GM06990 (cell line): ENCODE data around the gene CFAP141.

Experiments
- DNase-seq: peaks from one replicate; pipeline ENCODE4 v3.0.0-alpha.2; 2011; ENCODE audit not compliant: insufficient read length; ENCODE audit errors: extremely low read depth
- H3K27me3 ChIP-seq: replicated peaks from 2 replicates; pipeline ENCODE4 v1.6.0; 2011; ENCODE audit warnings: low read length; ENCODE audit not compliant: control insufficient read depth, insufficient read depth
- H3K36me3 ChIP-seq: 2 replicates; pipeline ENCODE4 v1.5.1; 2011; ENCODE audit warnings: low read length; ENCODE audit not compliant: control insufficient read depth, insufficient read depth
- H3K4me3 ChIP-seq: replicated peaks from 2 replicates; pipeline ENCODE4 v1.5.1; 2011; ENCODE audit warnings: low read depth, mild to moderate bottlenecking, control low read depth, low read length
- CTCF ChIP-seq: IDR thresholded peaks from 2 replicates; pipeline ENCODE4 v1.5.1; 2011; ENCODE audit warnings: low read length, control low read depth, mild to moderate bottlenecking, inconsistent platforms; ENCODE audit not compliant: insufficient read depth, poor library complexity, severe bottlenecking

CFAP141 gene

GRCh38 chr1:154182344-154183045 lies 23.6 kb downstream of the CFAP141 start:
- H3K4me3 ChIP-seq: peak overlapping the region; percentile 100
- H3K27me3 ChIP-seq: no peaks in the 10 kb centered on the region
- TF ChIP-seq CTCF: no peak
- peaks cover 4% of the 10 kb centered on the region; the same call in 1 of the 2 replicates for H3K36me3 ChIP-seq
- peak; percentile 81 for DNase-seq

- TF ChIP-seq CTCF: no peak
- Histone ChIP-seq H3K36me3 (peaks cover 5% of the 10 kb centered on the region; the same call in 1 of the 2 replicates), H3K27me3 (no peaks in the 10 kb centered on the region), H3K4me3 (peak overlapping the region; percentile 100)
- no peak for DNase-seq
Measured at GRCh38 chr1:154181944-154182343, 24.2 kb downstream of the CFAP141 start.

- Histone ChIP-seq H3K36me3 (peaks cover 5% of the 10 kb centered on the region; the same call in 1 of the 2 replicates), H3K27me3 (no peaks in the 10 kb centered on the region), H3K4me3 (peak overlapping the region; percentile 50)
- DNase-seq: peak; percentile 53
- TF ChIP-seq CTCF: no peak
Measured at GRCh38 chr1:154179946-154180687, 26.0 kb downstream of the CFAP141 start.

GRCh38 chr1:154178911-154179811 lies 27.0 kb downstream of the CFAP141 start:
- peaks cover 5% of the 10 kb centered on the region; the same call in 1 of the 2 replicates for H3K36me3 ChIP-seq
- no peak for TF ChIP-seq CTCF
- no peaks in the 10 kb centered on the region for H3K27me3 ChIP-seq
- H3K4me3 ChIP-seq: no peak overlapping the region; the same call in 1 of the 2 replicates
- DNase-seq: no peak

GRCh38 chr1:154178013-154178412 lies 28.1 kb downstream of the CFAP141 start:
- TF ChIP-seq CTCF: no peak
- no peak for DNase-seq
- Histone ChIP-seq H3K27me3 (no peaks in the 10 kb centered on the region), H3K4me3 (no peak overlapping the region), H3K36me3 (peaks cover 6% of the 10 kb centered on the region)
